Panc1 (cell line): ENCODE measurements around the gene ATXN2. TPM values are rescaled to one million over a fixed set of nuclear protein-coding genes. Genes with fewer than 3 reads are reported as not detected.

Experiments
- ATAC-seq: fragments of 200-7000 bp; cut with Tn5 transposase; 2 replicates; pipeline ENCODE4 v1.9.1; 2020; ENCODE audit warnings: mild to moderate bottlenecking, moderate library complexity
- BruUV-seq: library from RNA; stranded (reverse); fragments of 400-500 nt; replicated peaks from 2 replicates; lab custom pipeline; 2021; lab: Mats Ljungman, UMichigan
- CTCF ChIA-PET: fragments of 300-600 bp; sonication (Branson Sonifier 250); formaldehyde crosslinking; loops from one replicate; lab custom pipeline; 2022; ENCODE audit warnings: antibody characterized with exemption; lab: Charles Lee
- POLR2A ChIA-PET: fragments of 300-600 bp; sonication (Branson Sonifier 250); formaldehyde crosslinking; loops from one replicate; lab custom pipeline; 2022; ENCODE audit warnings: antibody characterized with exemption; lab: Charles Lee
- DNase-seq: peaks from one replicate; pipeline ENCODE4 v3.0.0-alpha.2; 2010; ENCODE audit warnings: low read depth, low spot score
- H3K27ac ChIP-seq: 2 replicates; pipeline ENCODE4 v1.5.1; 2011; ENCODE audit warnings: mild to moderate bottlenecking, low read length, inconsistent platforms
- H3K27me3 ChIP-seq: fragments of 200-500 bp; sonication (Bioruptor generic); 2 replicates; pipeline ENCODE4 v1.6.0; 2014; ENCODE audit warnings: low read length, inconsistent platforms; ENCODE audit not compliant: control insufficient read depth, insufficient read depth
- H3K36me3 ChIP-seq: fragments of 200-500 bp; sonication (Bioruptor generic); 2 replicates; pipeline ENCODE4 v1.5.1; 2014; ENCODE audit warnings: inconsistent platforms, mild to moderate bottlenecking, low read length, moderate library complexity; ENCODE audit not compliant: control insufficient read depth, insufficient read depth
- H3K4me1 ChIP-seq: 2 replicates; pipeline ENCODE4 v1.5.1; 2011; ENCODE audit warnings: inconsistent platforms, mild to moderate bottlenecking, low read length, moderate library complexity; ENCODE audit not compliant: control insufficient read depth, insufficient read depth
- H3K4me3 ChIP-seq, 2 experiments: 2 replicates each; pipeline ENCODE4 v1.5.1; 2011 to 2012; ENCODE audit warnings: low read depth in 2 of 2, low read length in 2 of 2, mild to moderate bottlenecking in 2 of 2, inconsistent platforms in 1 of 2, moderate library complexity in 1 of 2
- H3K9me3 ChIP-seq: fragments of 200-500 bp; sonication (Bioruptor generic); 2 replicates; pipeline ENCODE4 v1.5.1; 2014; ENCODE audit warnings: low read depth, mild to moderate bottlenecking, inconsistent platforms, low read length, moderate library complexity; ENCODE audit not compliant: control insufficient read depth, insufficient read depth
- CTCF ChIP-seq: fragments of 450-650 bp; IDR thresholded peaks from 2 replicates; pipeline ENCODE4 v1.5.1; 2017; ENCODE audit warnings: mild to moderate bottlenecking
- POLR2AphosphoS5 ChIP-seq: IDR thresholded peaks from 2 replicates; pipeline ENCODE4 v1.6.1; 2012; ENCODE audit warnings: mild to moderate bottlenecking, low read depth, low read length, moderate library complexity
- REST ChIP-seq, 2 experiments: IDR thresholded peaks; 2 replicates each; pipeline ENCODE4 v1.6.1; 2011 to 2012; ENCODE audit warnings: low read depth in 2 of 2, control low read depth in 1 of 2, low read length in 1 of 2, mild to moderate bottlenecking in 1 of 2, moderate library complexity in 1 of 2; ENCODE audit not compliant: insufficient read depth in 1 of 2
- SIN3A ChIP-seq: IDR thresholded peaks from 2 replicates; pipeline ENCODE4 v1.6.1; 2012; ENCODE audit warnings: low read depth, mild to moderate bottlenecking, low read length, moderate library complexity, borderline replicate concordance; ENCODE audit not compliant: insufficient read depth
- TCF7L2 ChIP-seq: IDR thresholded peaks from 2 replicates; pipeline ENCODE4 v1.6.1; 2011; ENCODE audit warnings: mild to moderate bottlenecking, low read depth, low read length, inconsistent platforms
- in situ Hi-C: cut with HindIII; loops from 2 replicates; pipeline ENCODE4 v1.10.0; 2016; ENCODE audit warnings: low sequenced_read_pairs, low pct_unique_long_range_greater_than_20kb
- intact Hi-C: fragments of 100-400 bp; cut with micrococcal nuclease; formaldehyde crosslinking; loops from one replicate; pipeline ENCODE4 v1.10.0; 2022; ENCODE audit not compliant: unreplicated experiment
- total RNA-seq: library from RNA; stranded (reverse); gene quantifications from one replicate; pipeline ENCODE4 v1.2.1, GENCODE V29; 2021; ENCODE audit not compliant: unreplicated experiment

The ATXN2 gene
- total RNA-seq, 1 experiment from 2014 or later, result 77.6 TPM

- no peak for TF ChIP-seq TCF7L2
- TF ChIP-seq POLR2AphosphoS5, result peak; percentile 21; the same call in 1 of the 2 replicates
- Histone ChIP-seq H3K4me1 (peaks cover 68% of the 10 kb centered on the region), H3K4me3 (no peak overlapping the region), H3K27me3 (no peaks in the 10 kb centered on the region), H3K36me3 (no peaks in the 10 kb centered on the region), H3K9me3 (no peaks in the 10 kb centered on the region), H3K27ac (peak overlapping the region; percentile 49; the same call in 1 of the 2 replicates)
- in situ Hi-C loops, result no loop called here
- intact Hi-C loops, result no loop called here
- ATAC-seq (no peak), DNase-seq (no peak)
- ChIA-PET CTCF (no interaction called here), POLR2A (interaction anchor here (0.5 kb wide), 1 partner anchor 99 kb away, joined by 3 read pairs; no protein-coding TSS in a partner anchor)
- no TSS peak for BruUV-seq
Measured at GRCh38 chr12:111439657-111440151, 159.4 kb downstream of the ATXN2 start.

- Histone ChIP-seq H3K27me3 (no peaks in the 10 kb centered on the region), H3K9me3 (no peaks in the 10 kb centered on the region), H3K36me3 (no peaks in the 10 kb centered on the region), H3K4me3 (no peak overlapping the region), H3K4me1 (peaks cover 67% of the 10 kb centered on the region), H3K27ac (peak overlapping the region; percentile 40; the same call in 1 of the 2 replicates)
- BruUV-seq, result no TSS peak
- ChIA-PET POLR2A (no interaction called here), CTCF (interaction anchor here (1.8 kb wide), 1 partner anchor 41 kb away, joined by 7 read pairs; no protein-coding TSS in a partner anchor)
- DNase-seq (no peak), ATAC-seq (peak; percentile 4)
- no peak for TF ChIP-seq REST (IDR thresholded peaks at IDR 0.05; ENCODE audit: insufficient read depth in 1 of 2, low read depth in 2 of 2, low read length in 1 of 2)
- TF ChIP-seq CTCF, result no peak
- TF ChIP-seq SIN3A, result no peak
- no peak for TF ChIP-seq POLR2AphosphoS5
- TF ChIP-seq TCF7L2, result no peak
- intact Hi-C loops, result no loop called here
- in situ Hi-C loops, result no loop called here
Measured at GRCh38 chr12:111438481-111438880, 160.6 kb downstream of the ATXN2 start.
